Measurements from ENCODE around the gene PLXDC2. TPM values are rescaled to one million over a fixed set of nuclear protein-coding genes. Genes with fewer than 3 reads are reported as not detected.

Gene PLXDC2
- total RNA-seq, 4 donors from 2014 or later = 21.2 to 43.2 (median 32.7) TPM

DNA sequence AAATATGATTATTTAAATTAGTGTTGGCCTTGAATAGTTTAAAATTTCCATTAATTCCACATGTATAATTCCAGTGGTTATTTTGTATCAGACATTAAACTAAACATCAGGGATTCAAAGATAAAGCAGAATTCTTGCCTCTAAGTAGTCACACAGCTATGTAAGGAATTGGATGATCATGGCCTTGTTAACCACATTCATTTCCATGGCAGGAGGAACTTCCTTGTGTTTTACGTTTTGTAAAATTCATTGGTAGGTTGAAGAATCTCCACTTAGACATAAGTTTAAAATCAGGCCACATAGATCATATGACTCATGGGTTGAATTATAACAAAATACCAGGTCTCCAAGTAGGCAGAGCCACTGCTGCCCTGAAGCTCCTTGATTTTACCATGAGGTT, 289.7 kb downstream of the PLXDC2 start:
- TF ChIP-seq POLR2A (IDR thresholded peaks at IDR 0.05) = no peak
- no peak for DNase-seq
- H3K4me3 ChIP-seq = no peak overlapping the region
- no peaks in the 10 kb centered on the region for H3K9me3 ChIP-seq
- H3K4me1 ChIP-seq = no peaks in the 10 kb centered on the region
- no peak overlapping the region for H3K27ac ChIP-seq
- no peaks in the 10 kb centered on the region for H3K36me3 ChIP-seq
- H3K27me3 ChIP-seq = no peaks in the 10 kb centered on the region

DNA sequence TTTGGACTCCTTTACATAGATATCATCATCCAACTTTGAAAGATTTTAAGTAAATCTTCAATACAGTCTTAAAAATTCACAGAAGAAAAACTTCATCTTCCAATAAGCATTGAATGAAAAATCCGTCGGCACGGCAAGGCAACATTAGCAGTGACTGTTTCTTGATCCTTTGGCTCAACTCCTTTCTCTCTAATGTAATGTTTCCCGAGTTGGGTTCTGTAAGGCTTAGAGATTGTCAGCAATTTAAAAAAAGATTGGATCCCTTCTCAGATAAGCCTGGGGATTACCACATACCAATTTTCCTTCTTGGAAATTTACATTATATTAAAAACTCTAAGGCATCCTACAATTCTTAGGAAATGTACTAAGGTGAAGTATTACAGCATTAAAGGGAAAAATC, 291.8 kb downstream of the PLXDC2 start:
- DNase-seq = no peak
- no peaks in the 10 kb centered on the region for H3K27me3 ChIP-seq
- TF ChIP-seq, protein P1, sequence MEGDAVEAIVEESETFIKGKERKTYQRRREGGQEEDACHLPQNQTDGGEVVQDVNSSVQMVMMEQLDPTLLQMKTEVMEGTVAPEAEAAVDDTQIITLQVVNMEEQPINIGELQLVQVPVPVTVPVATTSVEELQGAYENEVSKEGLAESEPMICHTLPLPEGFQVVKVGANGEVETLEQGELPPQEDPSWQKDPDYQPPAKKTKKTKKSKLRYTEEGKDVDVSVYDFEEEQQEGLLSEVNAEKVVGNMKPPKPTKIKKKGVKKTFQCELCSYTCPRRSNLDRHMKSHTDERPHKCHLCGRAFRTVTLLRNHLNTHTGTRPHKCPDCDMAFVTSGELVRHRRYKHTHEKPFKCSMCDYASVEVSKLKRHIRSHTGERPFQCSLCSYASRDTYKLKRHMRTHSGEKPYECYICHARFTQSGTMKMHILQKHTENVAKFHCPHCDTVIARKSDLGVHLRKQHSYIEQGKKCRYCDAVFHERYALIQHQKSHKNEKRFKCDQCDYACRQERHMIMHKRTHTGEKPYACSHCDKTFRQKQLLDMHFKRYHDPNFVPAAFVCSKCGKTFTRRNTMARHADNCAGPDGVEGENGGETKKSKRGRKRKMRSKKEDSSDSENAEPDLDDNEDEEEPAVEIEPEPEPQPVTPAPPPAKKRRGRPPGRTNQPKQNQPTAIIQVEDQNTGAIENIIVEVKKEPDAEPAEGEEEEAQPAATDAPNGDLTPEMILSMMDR (IDR thresholded peaks at IDR 0.05) = no peak
- no peak for TF ChIP-seq POLR2A (IDR thresholded peaks at IDR 0.05)
- no peaks in the 10 kb centered on the region for H3K4me1 ChIP-seq
- no peak overlapping the region for H3K27ac ChIP-seq
- H3K36me3 ChIP-seq = no peaks in the 10 kb centered on the region
- no peak overlapping the region for H3K4me3 ChIP-seq
- H3K9me3 ChIP-seq = no peaks in the 10 kb centered on the region

DNA sequence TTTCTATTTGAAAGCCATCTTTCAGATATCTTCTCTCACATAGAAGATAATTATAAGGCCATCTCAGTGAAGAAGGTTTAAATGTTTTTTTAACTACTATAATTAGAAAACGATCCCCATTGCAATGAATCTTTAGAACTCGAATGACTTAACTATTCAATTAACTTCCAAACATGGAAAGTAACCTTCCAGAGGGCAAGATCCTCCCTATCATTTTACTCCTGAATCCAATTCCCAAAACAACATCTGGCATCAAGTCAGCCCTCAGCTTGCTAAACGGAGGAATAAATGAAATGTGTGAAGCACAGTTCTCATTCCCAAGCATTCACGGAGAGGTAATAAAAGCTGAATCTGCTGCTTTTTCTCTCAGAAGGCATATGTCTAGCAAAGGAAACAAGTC, 293.4 kb downstream of the PLXDC2 start:
- no peak overlapping the region for H3K4me3 ChIP-seq
- no peaks in the 10 kb centered on the region for H3K36me3 ChIP-seq
- H3K4me1 ChIP-seq = no peaks in the 10 kb centered on the region
- no peak overlapping the region for H3K27ac ChIP-seq
- no peaks in the 10 kb centered on the region for H3K27me3 ChIP-seq
- DNase-seq = no peak
- TF ChIP-seq POLR2A (IDR thresholded peaks at IDR 0.05) = no peak
- TF ChIP-seq, protein P1 (IDR thresholded peaks at IDR 0.05) = no peak
- H3K9me3 ChIP-seq = peaks cover 0 to 2% (median 0%) of the 10 kb centered on the region in 4 donors

DNA sequence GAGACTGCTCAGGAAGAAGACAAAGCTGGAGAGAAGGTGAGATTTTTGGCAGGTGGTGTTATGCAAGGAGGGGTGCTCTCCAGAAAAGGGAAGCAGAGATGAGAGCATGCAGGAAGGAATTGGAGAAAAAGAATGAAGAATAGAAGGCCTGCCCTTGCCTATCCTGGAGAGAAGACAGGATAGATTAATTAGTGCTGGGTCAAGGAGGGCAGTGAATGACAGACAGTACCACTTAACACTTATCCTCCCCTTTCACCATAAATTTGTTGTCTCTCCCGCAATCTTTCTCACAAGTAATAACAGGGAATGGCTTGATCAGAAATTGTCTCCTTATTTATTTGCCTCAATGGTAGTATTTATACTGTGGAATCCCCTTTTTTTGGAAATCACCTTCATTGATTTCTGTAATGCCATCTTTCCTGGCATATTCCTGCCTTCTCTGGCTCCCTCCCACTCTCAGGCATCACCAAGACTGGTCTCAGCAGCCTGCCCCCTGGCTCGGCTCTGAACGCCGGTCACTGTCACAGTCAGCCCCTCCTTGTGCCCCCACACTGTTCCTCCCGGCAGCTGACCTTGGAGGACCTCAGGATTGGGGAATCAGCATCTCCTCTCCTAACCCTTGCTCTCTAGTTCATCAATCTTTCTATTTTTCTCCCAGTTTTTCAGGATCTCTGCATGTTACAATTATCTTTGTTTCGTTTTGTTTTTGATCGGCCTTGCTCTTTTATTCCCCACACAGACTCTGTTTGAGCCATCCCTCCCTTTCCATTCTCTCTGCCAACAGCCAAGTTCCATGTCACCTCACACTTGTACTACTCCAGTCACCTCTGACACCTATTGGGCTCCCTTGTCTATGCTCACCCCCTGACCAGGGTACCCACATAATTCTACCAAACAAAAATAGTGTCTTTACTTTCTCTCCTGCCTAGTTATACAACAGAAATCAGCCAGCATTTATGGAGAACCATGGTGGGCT, 294.2 kb downstream of the PLXDC2 start:
- Histone ChIP-seq H3K27me3 (no peaks in the 10 kb centered on the region), H3K9me3 (peaks cover 0 to 3% (median 0%) of the 10 kb centered on the region in 4 donors), H3K27ac (no peak overlapping the region), H3K4me1 (no peaks in the 10 kb centered on the region), H3K36me3 (no peaks in the 10 kb centered on the region), H3K4me3 (no peak overlapping the region)
- TF ChIP-seq POLR2A (IDR thresholded peaks at IDR 0.05) = no peak
- TF ChIP-seq, protein P1 (IDR thresholded peaks at IDR 0.05) = no peak
- no peak for DNase-seq

DNA sequence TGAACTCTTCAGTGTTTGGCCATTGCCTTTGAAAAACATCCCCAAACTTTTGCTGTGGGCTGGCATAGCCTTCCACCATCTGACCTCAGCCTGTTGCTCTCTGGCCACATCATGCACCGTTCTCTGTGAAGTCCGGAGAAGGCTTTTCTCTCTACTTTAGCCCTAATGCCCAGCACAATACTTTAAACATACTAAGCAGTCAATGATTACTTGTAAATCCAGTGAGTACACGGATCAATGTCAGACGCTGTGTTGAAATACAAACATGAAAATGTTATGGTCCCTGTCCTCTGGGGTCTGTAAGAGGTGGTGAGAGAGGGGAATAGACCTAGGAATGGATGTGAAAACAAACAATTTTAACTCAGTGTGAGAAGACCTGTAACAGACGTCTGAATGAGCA, 297.9 kb downstream of the PLXDC2 start:
- no peak for TF ChIP-seq POLR2A (IDR thresholded peaks at IDR 0.05)
- DNase-seq = no peak
- Histone ChIP-seq H3K4me3 (no peak overlapping the region), H3K36me3 (no peaks in the 10 kb centered on the region), H3K9me3 (peaks cover 0 to 3% (median 0%) of the 10 kb centered on the region in 4 donors), H3K4me1 (no peaks in the 10 kb centered on the region), H3K27ac (no peak overlapping the region), H3K27me3 (no peaks in the 10 kb centered on the region)

DNA sequence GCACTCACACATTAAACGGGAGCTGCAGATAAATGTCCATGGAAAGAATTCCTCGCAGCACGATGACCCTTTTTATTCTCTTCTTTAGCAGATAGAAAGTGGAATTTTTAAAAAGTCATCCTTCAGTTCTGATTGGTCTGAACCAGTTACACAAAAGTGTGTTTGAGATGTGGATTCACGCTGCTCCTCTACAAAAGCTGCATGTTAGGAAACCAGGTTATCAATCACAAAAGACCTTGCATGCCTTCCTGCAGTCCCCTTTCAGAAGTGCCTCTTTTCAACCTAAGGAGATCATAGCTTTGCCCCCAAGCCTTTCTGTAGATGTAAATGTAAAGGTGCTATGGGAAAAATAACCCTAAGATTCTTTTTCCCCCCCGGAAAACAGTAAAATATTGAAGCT, 299.7 kb downstream of the PLXDC2 start:
- Histone ChIP-seq H3K9me3 (peaks cover 0 to 3% (median 0%) of the 10 kb centered on the region in 4 donors), H3K4me3 (no peak overlapping the region), H3K27ac (no peak overlapping the region), H3K4me1 (no peaks in the 10 kb centered on the region), H3K27me3 (no peaks in the 10 kb centered on the region), H3K36me3 (no peaks in the 10 kb centered on the region)
- TF ChIP-seq POLR2A (IDR thresholded peaks at IDR 0.05) = no peak
- DNase-seq = no peak

DNA sequence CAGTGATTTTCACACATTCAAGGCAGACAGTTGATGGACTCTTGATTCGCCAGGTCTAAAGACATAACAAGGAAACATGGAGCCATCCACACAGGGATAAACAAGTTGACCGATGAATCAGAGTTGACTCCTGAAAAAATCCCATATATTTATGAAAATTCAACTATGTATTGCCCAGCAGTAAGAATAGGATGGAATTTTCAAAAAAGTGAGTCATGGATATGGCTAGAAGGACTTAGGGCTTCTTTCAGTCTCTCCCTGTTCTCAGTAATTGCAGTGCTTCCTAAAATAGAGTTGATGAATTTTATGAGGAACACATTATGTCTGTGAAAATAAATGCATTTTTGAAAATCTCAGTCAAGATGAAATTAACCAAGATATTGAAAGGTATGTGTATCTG, 301.2 kb downstream of the PLXDC2 start:
- DNase-seq = no peak
- Histone ChIP-seq H3K4me1 (no peaks in the 10 kb centered on the region), H3K27ac (no peak overlapping the region), H3K27me3 (no peaks in the 10 kb centered on the region), H3K9me3 (peaks cover 0 to 3% (median 0%) of the 10 kb centered on the region in 4 donors), H3K36me3 (no peaks in the 10 kb centered on the region), H3K4me3 (no peak overlapping the region)
- TF ChIP-seq POLR2A (IDR thresholded peaks at IDR 0.05) = no peak
- TF ChIP-seq, protein P1 (IDR thresholded peaks at IDR 0.05) = no peak

Data from Peyer's patch (tissue), 4 donors.